ENCODE measurements around the gene BRINP2.

DNA sequence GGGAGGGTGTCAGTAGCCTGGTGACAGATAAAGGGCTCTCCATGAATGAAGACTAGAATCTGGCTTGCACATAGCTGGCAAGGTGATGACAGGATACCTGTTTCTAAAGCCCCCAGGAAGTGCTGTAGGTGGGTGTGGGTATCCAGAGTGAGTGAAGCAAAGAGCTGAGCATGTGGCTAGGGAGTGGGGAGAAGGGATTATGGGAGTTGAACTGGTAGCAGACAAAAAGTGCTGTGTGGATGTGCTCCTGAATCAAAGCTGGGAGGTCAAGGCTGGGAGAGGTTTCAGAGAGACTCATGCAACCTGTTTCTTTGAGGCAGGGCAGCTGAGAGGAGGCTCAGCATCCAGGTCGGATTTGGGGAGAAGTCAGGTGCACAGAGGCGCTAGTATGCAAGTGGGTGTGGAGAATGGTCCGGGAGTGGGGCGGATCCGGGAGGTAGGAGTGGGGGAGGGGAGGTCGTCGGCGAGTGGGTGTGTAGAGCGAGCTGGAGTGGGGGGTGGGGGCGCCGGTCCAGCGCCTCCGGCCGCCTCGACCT is 6.8 kb upstream of the BRINP2 start:
- TF ChIP-seq, protein P1, sequence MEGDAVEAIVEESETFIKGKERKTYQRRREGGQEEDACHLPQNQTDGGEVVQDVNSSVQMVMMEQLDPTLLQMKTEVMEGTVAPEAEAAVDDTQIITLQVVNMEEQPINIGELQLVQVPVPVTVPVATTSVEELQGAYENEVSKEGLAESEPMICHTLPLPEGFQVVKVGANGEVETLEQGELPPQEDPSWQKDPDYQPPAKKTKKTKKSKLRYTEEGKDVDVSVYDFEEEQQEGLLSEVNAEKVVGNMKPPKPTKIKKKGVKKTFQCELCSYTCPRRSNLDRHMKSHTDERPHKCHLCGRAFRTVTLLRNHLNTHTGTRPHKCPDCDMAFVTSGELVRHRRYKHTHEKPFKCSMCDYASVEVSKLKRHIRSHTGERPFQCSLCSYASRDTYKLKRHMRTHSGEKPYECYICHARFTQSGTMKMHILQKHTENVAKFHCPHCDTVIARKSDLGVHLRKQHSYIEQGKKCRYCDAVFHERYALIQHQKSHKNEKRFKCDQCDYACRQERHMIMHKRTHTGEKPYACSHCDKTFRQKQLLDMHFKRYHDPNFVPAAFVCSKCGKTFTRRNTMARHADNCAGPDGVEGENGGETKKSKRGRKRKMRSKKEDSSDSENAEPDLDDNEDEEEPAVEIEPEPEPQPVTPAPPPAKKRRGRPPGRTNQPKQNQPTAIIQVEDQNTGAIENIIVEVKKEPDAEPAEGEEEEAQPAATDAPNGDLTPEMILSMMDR (IDR thresholded peaks at IDR 0.05; ENCODE audit: insufficient read depth, low read length), result no peak
- TF ChIP-seq POLR2AphosphoS5 (IDR thresholded peaks at IDR 0.05; ENCODE audit: low read depth), result no peak

All from HL-60 (cell line).